Esophagus muscularis mucosa (tissue), 4 donors: ENCODE results near the gene GAL3ST3.

Source experiments
- EP300 ChIP-seq: sonication (generic); formaldehyde crosslinking; IDR thresholded peaks from one replicate; pipeline ENCODE4 v1.6.1; 2017; ENCODE audit warnings: antibody characterized with exemption
- POLR2AphosphoS5 ChIP-seq, 2 donors: sonication (generic); formaldehyde crosslinking; IDR thresholded peaks; one replicate each; pipeline ENCODE4 v1.6.1; 2017; ENCODE audit warnings: antibody characterized with exemption in 2 of 2
- TF ChIP-seq, protein P1 (sequence below), 3 experiments: fragments of 200-600 bp in 2 of 3; fragments of 450-650 bp in 1 of 3; sonication (generic) in 2 of 3; IDR thresholded peaks; one replicate each; pipeline ENCODE4 v1.5.1; 2017 to 2019; ENCODE audit warnings: antibody characterized with exemption in 3 of 3, mild to moderate bottlenecking in 2 of 3, moderate library complexity in 1 of 3

DNA sequence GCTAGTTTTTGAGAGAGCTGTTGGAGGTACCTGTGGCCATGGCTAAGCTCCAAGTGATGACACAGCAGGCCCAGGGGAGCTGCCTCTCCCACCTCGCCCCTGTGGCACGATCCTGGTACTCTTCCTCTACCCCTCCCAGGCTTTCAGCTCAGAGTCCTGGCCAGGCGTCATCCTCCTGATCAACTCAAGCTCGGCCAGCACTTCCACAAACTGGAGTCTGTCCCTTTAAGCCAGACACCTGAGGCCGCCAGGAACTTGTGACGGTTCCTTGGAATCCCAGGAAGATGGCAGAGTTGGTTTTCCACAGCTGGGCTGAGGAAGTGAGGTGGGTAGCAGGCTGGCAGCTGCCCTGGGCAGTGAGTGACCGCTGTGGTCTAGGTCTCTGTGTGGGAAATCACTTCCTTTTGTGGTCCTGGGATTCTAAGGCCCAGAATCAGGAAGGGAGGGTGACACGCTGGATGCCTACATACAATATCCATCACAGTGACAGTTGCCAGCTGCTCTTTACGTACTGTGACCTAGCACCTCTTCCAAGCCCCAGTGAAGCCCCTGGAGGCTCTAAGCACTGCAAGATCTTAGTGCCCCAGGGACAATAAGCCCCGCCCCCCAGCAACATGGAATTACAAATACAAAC is 40.4 kb downstream of the GAL3ST3 start:
- TF ChIP-seq, protein P1, sequence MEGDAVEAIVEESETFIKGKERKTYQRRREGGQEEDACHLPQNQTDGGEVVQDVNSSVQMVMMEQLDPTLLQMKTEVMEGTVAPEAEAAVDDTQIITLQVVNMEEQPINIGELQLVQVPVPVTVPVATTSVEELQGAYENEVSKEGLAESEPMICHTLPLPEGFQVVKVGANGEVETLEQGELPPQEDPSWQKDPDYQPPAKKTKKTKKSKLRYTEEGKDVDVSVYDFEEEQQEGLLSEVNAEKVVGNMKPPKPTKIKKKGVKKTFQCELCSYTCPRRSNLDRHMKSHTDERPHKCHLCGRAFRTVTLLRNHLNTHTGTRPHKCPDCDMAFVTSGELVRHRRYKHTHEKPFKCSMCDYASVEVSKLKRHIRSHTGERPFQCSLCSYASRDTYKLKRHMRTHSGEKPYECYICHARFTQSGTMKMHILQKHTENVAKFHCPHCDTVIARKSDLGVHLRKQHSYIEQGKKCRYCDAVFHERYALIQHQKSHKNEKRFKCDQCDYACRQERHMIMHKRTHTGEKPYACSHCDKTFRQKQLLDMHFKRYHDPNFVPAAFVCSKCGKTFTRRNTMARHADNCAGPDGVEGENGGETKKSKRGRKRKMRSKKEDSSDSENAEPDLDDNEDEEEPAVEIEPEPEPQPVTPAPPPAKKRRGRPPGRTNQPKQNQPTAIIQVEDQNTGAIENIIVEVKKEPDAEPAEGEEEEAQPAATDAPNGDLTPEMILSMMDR (IDR thresholded peaks at IDR 0.05): no peak
- no peak for TF ChIP-seq POLR2AphosphoS5 (IDR thresholded peaks at IDR 0.05)
- TF ChIP-seq EP300: no peak
